NCI-H82 (cell line): ENCODE results near the gene BICC1.
A peak's percentile ranks its signal among the peaks of the same experiment; 100 is the strongest.

Experiments used
- DNase-seq: peaks from one replicate; lab custom pipeline; 2025; lab: John Stamatoyannopoulos, UW

Gene BICC1

GRCh38 chr10:58706836-58707235 lies 194.2 kb downstream of the BICC1 start:
- no peak for DNase-seq

DNA sequence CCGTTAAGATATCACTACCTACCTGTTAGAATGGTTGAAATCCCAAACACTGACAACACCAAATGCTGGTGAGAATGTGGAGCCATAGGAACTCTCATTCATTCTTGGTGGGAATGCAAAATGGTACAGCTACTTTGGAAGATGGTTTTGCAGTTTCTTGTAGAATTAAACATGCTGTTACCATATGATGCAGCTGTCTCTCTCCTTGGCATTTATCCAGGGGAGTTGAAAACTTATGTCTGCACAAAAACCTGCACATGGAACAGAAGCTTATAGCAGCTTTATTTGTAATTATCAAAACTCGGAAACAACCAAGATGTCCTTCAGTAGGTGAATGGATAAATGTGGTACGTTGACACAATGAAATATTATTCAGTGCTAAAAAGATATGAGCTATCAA lies 199.5 kb downstream of the BICC1 start:
- DNase-seq, result no peak

DNA sequence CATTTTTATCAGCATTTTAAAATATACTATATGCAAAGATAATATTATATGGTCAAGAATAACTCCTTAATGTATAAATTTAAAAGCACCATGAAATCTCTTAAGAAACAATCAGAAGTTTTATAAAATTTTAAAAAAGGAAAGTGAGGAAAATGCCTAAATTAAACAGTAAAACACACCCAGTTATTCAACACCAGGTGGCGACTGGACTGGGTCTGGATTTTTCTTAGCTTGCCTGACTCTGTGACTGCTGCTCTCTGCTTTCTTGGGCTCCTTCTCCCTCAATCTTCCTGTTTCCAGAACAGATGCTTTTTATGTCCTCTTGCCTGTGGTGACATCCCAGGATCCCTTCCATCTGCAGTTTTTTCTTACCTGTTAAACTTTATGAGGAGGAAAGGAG lies 200.3 kb downstream of the BICC1 start:
- DNase-seq, result no peak

- DNase-seq, result no peak
Observed at GRCh38 chr10:58714409-58714808, 201.7 kb downstream of the BICC1 start.

DNA sequence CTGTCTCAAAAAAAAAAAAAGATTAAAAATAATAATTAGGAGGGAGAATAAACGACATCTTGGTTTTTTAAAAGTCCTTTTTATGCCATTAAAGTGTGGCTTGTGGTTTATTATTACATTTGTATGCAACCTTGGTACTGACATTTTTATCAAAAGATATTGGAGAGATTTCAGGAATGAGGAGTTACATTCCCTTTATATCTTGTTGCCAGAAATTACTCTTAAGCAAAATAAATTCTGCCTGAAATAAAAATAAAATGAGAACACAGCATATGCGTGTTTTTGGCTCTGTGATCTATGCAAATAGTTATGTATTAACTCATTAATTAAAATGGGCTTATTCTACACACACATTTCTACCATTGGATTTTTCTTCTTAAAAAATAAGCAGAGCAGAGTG lies 202.4 kb downstream of the BICC1 start:
- no peak for DNase-seq

DNA sequence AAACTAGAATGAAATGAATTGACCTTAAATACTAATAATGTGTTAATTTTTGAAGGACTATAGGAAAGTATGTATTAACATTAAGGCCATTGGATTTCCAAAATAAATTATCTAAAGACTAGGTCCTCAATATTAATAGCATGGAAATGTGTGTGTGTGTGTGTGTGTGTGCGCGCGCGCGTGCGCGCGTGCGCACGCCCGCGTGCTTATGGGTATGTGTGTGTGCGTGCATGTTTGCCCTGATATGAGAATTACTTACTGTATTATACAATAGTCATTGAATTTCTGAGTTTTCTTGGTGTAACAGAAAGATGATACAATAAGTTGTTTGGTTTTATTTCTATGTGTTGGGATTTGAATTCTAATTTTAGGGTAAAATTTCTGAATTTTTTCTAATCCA lies 205.9 kb downstream of the BICC1 start:
- no peak for DNase-seq

- no peak for DNase-seq
Observed at GRCh38 chr10:58721601-58722281, 209.1 kb downstream of the BICC1 start.

GRCh38 chr10:58723186-58723585 lies 210.5 kb downstream of the BICC1 start:
- no peak for DNase-seq

- DNase-seq, result no peak
Observed at GRCh38 chr10:58723966-58724365, 211.3 kb downstream of the BICC1 start.

DNA sequence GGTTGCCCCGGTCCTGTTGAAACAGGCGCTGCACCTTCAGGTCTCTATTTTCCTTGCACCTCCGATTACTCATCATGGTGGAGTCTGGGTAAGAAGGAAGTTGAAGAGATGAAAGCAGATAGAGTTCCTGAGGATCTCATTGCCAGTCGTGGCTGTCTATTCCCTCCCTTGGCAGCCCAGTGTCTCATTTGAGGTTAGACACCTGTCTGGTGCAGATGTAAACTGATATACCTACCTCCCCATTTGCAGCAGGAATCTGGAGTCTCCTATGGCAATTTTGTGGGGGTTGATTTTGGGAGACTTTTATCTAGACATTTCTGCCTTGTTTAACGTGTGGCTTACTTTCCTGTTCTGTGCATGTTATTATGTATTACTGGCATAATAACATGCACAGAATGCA lies 212.1 kb downstream of the BICC1 start:
- no peak for DNase-seq

GRCh38 chr10:58725901-58726300 lies 213.2 kb downstream of the BICC1 start:
- no peak for DNase-seq

DNA sequence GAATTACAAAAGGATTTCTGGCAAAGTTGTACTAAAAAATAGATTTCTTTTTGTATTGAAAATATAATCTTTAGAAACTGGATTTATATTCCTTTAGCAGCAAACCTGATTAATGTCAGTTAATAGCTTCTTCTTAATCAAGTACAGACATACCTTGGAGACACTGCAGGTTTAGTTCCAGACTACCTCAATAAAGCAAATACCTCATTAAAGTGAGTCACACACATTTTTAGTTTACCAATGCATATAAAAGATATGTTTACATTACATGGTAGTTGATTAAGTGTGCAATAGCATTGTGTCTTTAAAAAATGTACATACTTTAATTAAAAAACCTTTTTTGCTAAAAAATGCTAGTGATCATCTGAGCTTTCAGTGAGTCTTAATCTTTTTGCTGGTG lies 215.0 kb downstream of the BICC1 start:
- DNase-seq, result no peak

DNA sequence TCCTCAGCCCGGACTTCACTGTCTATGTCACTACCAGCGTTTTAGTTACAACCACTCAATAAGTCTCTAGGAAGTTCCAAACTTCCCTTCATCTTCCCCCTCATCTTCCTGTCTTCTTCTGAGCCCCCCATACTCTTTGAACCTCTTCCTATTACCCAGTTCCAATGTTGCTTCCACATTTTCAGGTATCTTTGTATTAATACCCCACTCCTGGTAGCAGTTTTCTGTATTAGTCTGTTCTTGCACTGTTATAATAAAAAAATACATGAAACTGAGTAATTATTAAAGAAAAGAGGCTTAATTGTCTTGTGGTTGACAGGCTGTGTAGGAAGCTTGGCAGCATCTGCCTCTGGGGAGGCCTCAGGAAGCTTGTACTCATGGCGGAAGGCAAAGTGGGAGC lies 218.6 kb downstream of the BICC1 start:
- no peak for DNase-seq

- peak; percentile 41 for DNase-seq
Observed at GRCh38 chr10:58733436-58733835, 220.8 kb downstream of the BICC1 start.

DNA sequence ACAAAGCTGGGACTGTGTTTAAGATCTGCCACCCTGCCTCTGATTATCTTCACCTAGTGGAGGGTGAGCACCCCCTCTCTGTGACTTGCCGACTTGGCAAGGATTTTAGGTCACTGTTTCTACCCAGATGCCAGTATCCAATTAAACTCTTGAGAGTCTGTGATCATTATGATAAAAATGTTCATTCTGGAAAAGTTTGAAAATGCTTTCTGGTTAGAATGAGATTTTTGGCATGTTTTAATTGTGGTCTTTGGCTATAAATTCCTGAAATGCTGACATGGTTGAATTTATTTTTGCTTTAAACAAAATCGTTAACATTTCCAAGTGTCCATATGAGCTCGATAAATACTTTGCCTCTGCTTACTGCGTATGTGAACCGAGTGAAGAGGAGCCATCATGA lies 221.4 kb downstream of the BICC1 start:
- DNase-seq, result peak; percentile 53

- no peak for DNase-seq
Observed at GRCh38 chr10:58734664-58735063, 222.0 kb downstream of the BICC1 start.

DNA sequence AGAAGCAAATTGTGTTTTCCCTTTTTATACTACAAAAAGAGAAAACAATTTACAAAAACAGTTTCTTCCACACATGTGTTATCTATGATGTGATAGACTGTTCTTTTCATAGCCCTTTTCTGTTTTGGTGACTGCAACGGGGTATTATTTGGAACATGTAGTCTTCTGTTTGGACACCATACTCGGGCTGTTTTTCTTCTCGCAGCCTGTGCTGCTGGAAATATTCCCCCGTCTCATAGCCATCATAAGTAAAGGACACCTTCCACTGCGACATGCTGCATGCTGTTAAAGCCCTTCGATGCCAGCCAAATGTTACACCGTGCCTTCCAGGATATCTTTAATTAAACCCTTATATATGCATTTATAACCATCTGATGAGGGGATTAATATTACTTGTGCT lies 222.4 kb downstream of the BICC1 start:
- DNase-seq, result no peak

DNA sequence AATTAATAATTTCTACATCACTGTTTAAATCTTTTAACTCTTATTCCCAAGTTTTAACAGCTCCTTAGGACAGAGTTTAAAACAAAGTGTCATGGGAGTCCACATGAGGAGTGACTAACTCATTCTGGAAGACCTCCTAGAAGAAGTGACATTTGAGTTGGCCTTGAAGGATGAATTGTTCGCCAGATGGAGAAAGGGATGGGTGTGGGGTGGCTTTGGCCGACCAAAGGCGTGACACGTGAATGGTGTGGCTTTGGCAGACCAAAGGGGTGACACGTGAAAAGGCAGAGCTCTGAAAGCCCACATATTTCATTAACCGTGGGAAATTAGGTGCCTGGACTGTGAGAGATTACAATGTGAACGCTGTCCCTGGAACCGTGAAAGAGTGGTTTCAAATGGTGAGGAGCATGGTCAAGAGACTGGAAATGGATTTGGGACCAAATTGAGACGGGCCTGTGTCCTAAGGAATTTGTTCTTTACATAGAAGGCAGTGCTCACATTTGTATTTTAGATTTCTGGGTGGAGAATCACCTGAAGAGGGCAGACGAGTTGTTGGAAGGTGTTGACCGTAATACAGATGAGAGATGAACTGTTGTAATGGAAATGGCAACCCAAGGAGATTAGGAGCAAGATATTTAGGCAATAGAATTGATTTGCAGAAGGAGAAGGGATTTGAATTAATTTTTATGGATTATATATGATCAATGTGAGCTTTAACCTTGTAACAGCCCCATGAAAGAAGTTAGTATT lies 228.1 kb downstream of the BICC1 start:
- DNase-seq, result no peak

DNA sequence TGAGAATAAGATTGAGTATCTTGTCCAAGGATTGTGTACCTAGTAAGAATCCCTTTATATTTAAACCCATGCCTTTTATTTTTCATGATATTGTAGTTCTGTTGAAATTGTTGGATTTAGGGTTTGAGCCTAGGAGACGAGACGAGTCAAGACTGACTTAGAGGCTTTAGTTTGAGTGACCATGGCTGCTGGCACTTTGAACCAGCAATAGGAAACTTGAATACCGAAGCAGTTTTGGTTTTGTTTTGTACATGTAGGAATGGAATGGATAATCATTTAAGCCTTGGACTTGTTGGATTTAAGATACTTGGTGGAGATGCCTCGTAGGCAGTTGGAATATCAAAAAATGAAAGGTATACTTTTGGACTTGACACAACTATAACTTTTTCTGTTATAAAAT lies 229.0 kb downstream of the BICC1 start:
- DNase-seq, result no peak

DNA sequence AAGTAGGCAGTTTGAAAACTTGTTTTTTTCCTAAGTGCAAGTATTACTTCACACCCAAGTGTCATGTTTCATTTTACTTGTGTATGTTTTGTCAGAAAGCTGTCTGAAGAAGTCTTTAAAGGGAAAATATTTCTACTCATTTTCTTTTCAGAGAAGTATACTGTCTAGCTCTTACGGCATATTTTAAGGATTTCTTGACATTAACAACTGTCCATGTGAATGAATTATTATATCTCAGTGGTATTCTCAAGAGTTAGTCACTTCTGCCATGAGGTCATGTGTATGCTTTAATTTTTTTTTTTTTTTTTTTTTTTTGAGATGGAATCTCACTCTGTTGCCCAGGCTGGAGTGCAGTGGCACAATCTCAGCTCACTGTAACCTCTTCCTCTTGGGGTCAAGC lies 229.5 kb downstream of the BICC1 start:
- DNase-seq, result no peak

- no peak for DNase-seq
Observed at GRCh38 chr10:58743466-58744115, 230.9 kb downstream of the BICC1 start.

DNA sequence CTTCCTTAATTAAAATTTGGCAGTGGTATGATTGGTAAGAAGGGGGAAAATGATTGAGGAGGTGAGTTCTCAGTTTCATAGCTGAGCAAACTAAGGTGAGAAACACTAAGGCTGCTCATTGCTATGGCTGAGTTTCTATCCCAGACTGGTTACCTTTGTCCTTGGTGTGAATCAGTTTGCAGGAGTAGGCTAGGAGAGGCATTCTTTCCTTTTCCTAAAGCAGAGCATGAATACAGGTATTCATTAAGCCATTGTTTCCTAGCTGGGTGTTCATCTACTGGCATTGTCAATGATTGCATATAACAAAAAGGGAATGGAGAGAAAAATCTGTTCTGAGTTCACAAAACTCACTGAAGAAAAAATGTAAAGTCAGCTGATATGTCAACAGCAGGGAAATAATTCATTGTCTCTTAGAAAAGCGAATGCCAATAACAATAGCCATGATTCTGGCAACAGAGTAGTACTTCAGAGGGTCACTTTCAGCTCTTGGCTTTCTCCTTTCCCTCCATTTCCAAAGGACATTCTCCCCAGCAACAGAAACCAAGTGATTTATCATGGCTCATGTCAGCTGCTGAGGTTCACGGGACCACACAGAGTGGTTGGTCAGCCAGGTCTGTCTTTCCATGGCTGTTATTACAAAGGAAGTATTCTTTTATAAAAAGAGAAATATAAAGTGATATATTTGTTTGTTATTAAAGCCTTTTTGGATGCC lies 234.0 kb downstream of the BICC1 start:
- no peak for DNase-seq

DNA sequence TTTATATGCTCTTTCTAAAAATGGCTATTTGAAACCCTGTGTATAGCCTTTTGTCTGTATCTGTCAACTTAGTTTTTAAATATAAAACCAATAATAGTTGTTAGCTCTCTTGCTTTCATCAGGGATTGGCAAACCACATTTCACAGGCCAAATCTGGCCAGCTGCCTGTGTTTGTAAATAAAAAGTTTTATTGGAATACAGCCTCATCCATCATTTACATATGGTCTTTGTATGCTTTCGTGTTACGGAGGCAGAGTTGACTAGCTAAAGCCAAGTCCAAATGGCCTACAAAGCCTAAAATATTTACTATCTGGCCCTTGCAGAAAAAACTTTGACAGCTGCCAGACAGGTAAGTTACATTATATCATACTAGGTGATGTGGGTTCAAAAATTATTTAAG lies 235.0 kb downstream of the BICC1 start:
- DNase-seq, result no peak
